DND-41 (cell line): ENCODE data around the gene RPS19.

Experiments
- CTCF ChIP-seq: IDR thresholded peaks from 2 replicates; pipeline ENCODE4 v1.5.1; 2012; ENCODE audit warnings: borderline replicate concordance, low read length, moderate library complexity, mild to moderate bottlenecking; ENCODE audit not compliant: poor library complexity, severe bottlenecking; ENCODE audit errors: extremely low read depth
- EZH2 ChIP-seq: IDR thresholded peaks from 3 replicates; pipeline ENCODE4 v1.6.1; 2012; ENCODE audit warnings: borderline replicate concordance, low read depth, mild to moderate bottlenecking, moderate library complexity, low read length, inconsistent platforms; ENCODE audit not compliant: severe bottlenecking

- peak; percentile 79 for TF ChIP-seq CTCF
- TF ChIP-seq EZH2 = no peak
These were observed 38.9 kb upstream of the RPS19 start for GRCh38 chr19:41821003-41821735.
